GM18508 (cell line): Measurements from ENCODE around the gene SDHAF1.

ENCODE experiments used
- ATAC-seq: cut with Tn5 transposase; IDR thresholded peaks from one replicate; pipeline ENCODE4 v1.9.1; 2021; ENCODE audit warnings: moderate number of reproducible peaks; ENCODE audit not compliant: insufficient read depth, unreplicated experiment

Gene SDHAF1

GRCh38 chr19:35986664-35987570, 8.1 kb upstream of the SDHAF1 start:
- ATAC-seq = no peak

- no peak for ATAC-seq
Measured at GRCh38 chr19:35987571-35987896, 7.5 kb upstream of the SDHAF1 start.

- no peak for ATAC-seq
Measured at GRCh38 chr19:35988824-35989223, 6.2 kb upstream of the SDHAF1 start.

GRCh38 chr19:35990156-35990555, 4.8 kb upstream of the SDHAF1 start:
- no peak for ATAC-seq

- no peak for ATAC-seq
Measured at GRCh38 chr19:35990771-35991730, 3.9 kb upstream of the SDHAF1 start.

GRCh38 chr19:35991731-35992450, 3.1 kb upstream of the SDHAF1 start:
- ATAC-seq = no peak

GRCh38 chr19:35992907-35993765, 1.9 kb upstream of the SDHAF1 start:
- ATAC-seq = no peak

- ATAC-seq = no peak
Measured at GRCh38 chr19:35993923-35994598, 927 bp upstream of the SDHAF1 start.

- ATAC-seq = no peak
Measured at GRCh38 chr19:35996777-35997176, 1.8 kb downstream of the SDHAF1 start.

GRCh38 chr19:36001605-36002004, 6.6 kb downstream of the SDHAF1 start:
- ATAC-seq = no peak

- no peak for ATAC-seq
Measured at GRCh38 chr19:36003284-36003683, 8.3 kb downstream of the SDHAF1 start.

- no peak for ATAC-seq
Measured at GRCh38 chr19:36006955-36007354, 12.0 kb downstream of the SDHAF1 start.

GRCh38 chr19:36008336-36008978, 13.5 kb downstream of the SDHAF1 start, which contains the start of gene SYNE4:
Gene SYNE4 (minus strand): TSS chr19:36008813. CDS start chr19:36008681, 132 bp downstream.
- ATAC-seq = no peak

GRCh38 chr19:36009220-36009619, 14.2 kb downstream of the SDHAF1 start:
- no peak for ATAC-seq

GRCh38 chr19:36009633-36010379, 14.8 kb downstream of the SDHAF1 start:
- no peak for ATAC-seq

- ATAC-seq = no peak
Measured at GRCh38 chr19:36010402-36010801, 15.4 kb downstream of the SDHAF1 start.

GRCh38 chr19:36013280-36014011, 18.5 kb downstream of the SDHAF1 start:
- no peak for ATAC-seq
